Measurements from ENCODE around the gene THUMPD1.
A peak's percentile ranks its signal among the peaks of the same experiment; 100 is the strongest.
"Not testable (repeated sequence)": the region's sequence is repeated elsewhere in the genome, so short reads cannot be mapped to it uniquely, and the experiment has no call there.

Gene THUMPD1

GRCh38 chr16:20741554-20742285, at the start of gene THUMPD1:
THUMPD1 (minus strand) TSS chr16:20741818; CDS start chr16:20741739, 79 bp downstream.
- peak; percentile 90 to 99 for DNase-seq (ENCODE audit: low read depth in 2 of 2)

GRCh38 chr16:20789130-20789529, 47.5 kb upstream of the THUMPD1 start:
- DNase-seq (ENCODE audit: low read depth in 2 of 2): no peak

- DNase-seq (ENCODE audit: low read depth in 2 of 2): no peak
Observed at GRCh38 chr16:20784204-20784603, 42.6 kb upstream of the THUMPD1 start.

DNA sequence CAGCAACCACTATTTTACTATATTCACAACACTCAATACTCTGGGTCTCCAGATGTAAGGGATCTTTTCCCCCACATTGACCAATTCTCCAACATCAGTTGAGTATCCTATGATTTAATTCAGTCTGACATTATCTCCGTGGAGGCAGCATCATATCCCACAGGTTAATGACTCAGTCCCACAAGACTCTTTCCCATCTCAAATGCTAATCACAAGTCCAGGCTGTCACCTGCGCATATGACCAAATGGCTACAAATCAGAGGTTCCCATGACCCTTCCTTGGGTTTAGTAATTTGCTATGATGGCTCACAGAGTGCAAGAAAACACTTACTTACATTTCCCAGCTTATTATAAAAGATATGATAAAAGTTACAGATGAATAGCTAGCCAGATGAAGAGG, 40.9 kb upstream of the THUMPD1 start:
- no peak for DNase-seq (ENCODE audit: low read depth in 2 of 2)

GRCh38 chr16:20781697-20782096, 40.1 kb upstream of the THUMPD1 start:
- DNase-seq (ENCODE audit: low read depth in 2 of 2): no peak

- peak; percentile 1 to 12 for DNase-seq (ENCODE audit: low read depth in 2 of 2)
Observed at GRCh38 chr16:20774703-20775362, 33.2 kb upstream of the THUMPD1 start.

DNA sequence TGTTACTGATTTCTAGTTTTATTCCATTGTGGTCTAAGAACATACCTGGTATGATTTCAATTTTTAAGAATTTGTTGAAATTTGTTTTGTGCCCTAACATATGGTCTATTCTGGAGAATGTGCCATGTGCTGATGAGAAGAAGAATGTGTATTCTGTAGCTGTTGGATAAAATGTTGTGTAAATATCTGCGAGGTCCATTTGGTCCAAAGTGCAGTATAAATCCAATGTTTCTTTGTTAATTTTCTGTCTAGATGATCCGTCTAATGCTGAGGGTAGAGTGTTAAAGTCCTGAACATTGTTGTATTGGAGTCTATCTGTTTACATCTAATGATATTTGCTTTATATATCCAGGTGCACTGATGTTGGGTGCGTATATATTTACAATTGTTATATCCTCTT, 32.1 kb upstream of the THUMPD1 start:
- DNase-seq (ENCODE audit: low read depth in 2 of 2): no peak

- DNase-seq (ENCODE audit: low read depth in 2 of 2): no peak
Observed at GRCh38 chr16:20768818-20769217, 27.2 kb upstream of the THUMPD1 start.

- no peak for DNase-seq (ENCODE audit: low read depth in 2 of 2)
Observed at GRCh38 chr16:20768121-20768520, 26.5 kb upstream of the THUMPD1 start.

DNA sequence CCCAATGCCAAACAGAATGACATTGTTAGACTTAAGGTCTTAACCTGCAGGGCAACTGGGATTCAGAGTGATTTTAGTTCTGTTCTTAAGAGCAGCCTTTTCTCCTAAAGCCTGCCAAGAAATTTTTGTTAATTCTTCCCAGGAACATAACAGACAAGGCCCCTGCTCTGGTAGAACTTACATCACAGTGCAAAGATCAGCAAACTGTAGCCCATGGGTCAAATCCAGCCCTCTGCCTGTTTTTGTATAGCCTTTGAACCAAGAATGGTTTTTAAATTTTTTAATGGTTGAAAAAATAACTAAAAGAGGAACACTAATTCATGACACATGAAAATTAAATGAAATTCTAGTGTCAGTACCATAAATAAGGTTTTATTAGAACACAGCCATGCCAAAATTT, 26.0 kb upstream of the THUMPD1 start:
- no peak for DNase-seq (ENCODE audit: low read depth in 2 of 2)

DNA sequence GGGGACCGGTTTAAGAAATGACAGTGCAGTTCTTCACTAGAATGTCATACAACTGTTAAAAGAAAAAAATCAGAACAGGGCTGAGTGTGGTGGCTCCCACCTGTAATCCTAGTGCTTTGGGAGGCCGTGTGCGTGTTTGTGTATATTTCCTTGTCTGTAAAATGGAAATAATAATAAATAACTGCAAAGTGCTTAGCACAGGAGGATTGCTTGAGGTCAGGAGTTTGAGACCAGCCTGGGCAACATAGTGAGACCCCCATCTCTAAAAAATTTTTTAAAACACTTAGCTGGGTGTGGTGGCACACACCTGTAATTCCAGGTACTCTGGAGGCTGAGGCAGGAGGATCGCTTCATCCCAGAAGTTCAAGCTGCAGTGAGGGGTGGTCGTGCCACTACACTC, 24.7 kb upstream of the THUMPD1 start:
- no peak for DNase-seq (ENCODE audit: low read depth in 2 of 2)

DNA sequence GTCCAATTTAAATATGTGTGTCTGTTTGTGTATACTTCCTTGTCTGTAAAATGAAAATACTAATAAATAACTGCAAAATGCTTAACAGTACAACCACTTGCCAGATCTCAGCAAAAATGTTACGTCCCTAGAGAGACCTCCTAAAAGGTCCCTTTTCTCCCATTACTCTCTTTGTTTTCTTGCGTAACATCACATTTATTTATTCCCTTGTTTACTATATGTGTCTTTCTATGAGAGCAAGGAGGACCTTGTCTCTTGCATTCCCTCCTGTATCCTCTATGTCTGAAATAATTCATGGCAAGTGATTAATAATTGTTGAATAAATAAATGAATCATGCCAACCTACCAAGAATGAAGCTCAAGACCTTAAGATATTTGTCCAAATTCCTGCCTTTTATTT, 24.1 kb upstream of the THUMPD1 start:
- no peak for DNase-seq (ENCODE audit: low read depth in 2 of 2)

DNA sequence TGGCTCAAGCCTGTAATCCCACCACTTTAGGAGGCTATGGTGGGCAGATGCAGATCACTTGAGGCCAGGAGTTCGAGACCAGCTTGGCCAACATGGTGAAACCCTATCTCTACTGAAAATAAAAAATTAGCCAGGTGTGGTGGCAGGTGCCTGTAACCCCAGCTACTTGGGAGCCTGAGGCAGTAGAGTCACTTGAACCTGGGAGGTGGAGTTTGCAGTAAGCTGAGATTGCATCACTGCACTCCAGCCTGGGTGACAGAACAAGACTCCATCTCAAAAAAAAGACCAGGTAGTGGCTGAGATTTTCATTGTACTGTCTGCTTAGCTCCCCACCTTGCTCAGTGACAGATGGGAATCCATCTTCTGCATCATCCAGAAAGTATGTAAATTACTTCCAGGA, 22.8 kb upstream of the THUMPD1 start:
- not testable (repeated sequence) for DNase-seq (ENCODE audit: low read depth in 2 of 2)

- DNase-seq (ENCODE audit: low read depth in 2 of 2): peak; percentile 14 to 19
Observed at GRCh38 chr16:20763461-20764232, 22.0 kb upstream of the THUMPD1 start, which contains the start of gene ACSM3. ACSM3 (plus strand) TSS chr16:20764014; CDS start chr16:20770035, 6,021 bp downstream.

GRCh38 chr16:20762404-20763123, 20.9 kb upstream of the THUMPD1 start:
- DNase-seq (ENCODE audit: low read depth in 2 of 2): no peak

GRCh38 chr16:20761175-20761574, 19.6 kb upstream of the THUMPD1 start:
- no peak for DNase-seq (ENCODE audit: low read depth in 2 of 2)

DNA sequence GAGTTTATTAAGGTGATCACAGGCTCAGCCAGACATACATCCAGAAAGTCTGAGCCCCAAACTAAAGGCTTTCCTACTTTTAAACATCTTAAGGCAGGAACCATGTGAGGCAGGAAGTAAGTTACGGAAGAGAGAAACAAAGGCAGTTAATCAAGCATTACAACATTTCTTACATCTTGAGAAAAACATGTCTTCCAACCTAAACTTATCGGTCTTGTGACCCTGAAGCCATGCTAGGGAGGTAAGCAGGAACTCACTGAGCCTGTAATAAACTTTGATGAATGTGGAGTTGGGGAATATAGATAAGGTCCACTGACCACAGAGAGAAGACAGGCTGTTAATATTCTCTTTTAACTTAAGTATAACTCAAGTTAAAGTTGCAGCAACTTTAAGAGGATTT, 18.7 kb upstream of the THUMPD1 start:
- no peak for DNase-seq (ENCODE audit: low read depth in 2 of 2)

GRCh38 chr16:20755799-20756198, 14.2 kb upstream of the THUMPD1 start:
- DNase-seq (ENCODE audit: low read depth in 2 of 2): not testable (repeated sequence)

DNA sequence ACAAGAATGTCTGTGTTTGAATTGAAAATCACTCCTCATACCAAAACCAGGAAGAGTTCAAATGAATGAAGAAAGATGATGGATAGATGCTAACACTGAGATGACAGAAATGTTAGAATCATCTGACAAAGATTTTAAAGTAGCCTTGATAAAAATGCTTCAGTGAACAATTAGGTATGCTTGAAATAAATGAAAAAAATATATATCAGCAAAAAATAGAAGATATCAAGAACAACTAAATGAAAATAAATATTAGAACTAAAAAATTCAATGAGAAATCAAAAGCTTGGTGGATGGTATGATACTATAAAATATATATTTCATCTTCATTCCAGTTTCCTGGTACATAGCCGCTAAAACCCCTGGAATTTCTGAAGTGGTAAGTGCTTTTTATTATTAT, 13.6 kb upstream of the THUMPD1 start:
- DNase-seq (ENCODE audit: low read depth in 2 of 2): no peak

GRCh38 chr16:20753727-20754126, 12.1 kb upstream of the THUMPD1 start:
- DNase-seq (ENCODE audit: low read depth in 2 of 2): no peak

- no peak for DNase-seq (ENCODE audit: low read depth in 2 of 2)
Observed at GRCh38 chr16:20750558-20750957, 8.9 kb upstream of the THUMPD1 start.

GRCh38 chr16:20749474-20749873, 7.9 kb upstream of the THUMPD1 start:
- no peak for DNase-seq (ENCODE audit: low read depth in 2 of 2)
